ENCODE measurements around the gene PRKAG2.

Gene PRKAG2

DNA sequence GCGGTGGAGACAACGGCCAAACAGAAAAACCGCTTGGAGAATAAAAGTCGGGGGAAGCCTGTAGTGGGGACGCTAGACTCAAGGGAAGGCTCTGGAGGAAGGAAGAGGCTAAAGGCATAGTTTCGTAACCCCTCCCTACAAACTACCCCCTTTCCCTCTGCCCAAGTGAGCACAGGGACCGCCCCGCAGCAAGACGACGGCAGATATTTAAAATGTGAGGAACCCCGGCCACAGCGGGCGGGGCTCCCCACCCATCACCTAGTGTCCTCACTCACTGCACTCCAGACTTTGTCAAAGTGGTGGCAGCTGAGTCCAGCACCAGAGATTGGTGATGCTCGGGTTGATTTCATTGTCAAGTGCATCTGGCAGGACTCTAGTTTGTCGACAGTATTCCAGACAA is 69.1 kb downstream of the PRKAG2 start:
- no peak for TF ChIP-seq ZFX (IDR thresholded peaks at IDR 0.05; ENCODE audit: borderline replicate concordance)
- TF ChIP-seq, protein P1, sequence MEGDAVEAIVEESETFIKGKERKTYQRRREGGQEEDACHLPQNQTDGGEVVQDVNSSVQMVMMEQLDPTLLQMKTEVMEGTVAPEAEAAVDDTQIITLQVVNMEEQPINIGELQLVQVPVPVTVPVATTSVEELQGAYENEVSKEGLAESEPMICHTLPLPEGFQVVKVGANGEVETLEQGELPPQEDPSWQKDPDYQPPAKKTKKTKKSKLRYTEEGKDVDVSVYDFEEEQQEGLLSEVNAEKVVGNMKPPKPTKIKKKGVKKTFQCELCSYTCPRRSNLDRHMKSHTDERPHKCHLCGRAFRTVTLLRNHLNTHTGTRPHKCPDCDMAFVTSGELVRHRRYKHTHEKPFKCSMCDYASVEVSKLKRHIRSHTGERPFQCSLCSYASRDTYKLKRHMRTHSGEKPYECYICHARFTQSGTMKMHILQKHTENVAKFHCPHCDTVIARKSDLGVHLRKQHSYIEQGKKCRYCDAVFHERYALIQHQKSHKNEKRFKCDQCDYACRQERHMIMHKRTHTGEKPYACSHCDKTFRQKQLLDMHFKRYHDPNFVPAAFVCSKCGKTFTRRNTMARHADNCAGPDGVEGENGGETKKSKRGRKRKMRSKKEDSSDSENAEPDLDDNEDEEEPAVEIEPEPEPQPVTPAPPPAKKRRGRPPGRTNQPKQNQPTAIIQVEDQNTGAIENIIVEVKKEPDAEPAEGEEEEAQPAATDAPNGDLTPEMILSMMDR (IDR thresholded peaks at IDR 0.05) = no peak
- no peak overlapping the region for H3K27ac ChIP-seq

DNA sequence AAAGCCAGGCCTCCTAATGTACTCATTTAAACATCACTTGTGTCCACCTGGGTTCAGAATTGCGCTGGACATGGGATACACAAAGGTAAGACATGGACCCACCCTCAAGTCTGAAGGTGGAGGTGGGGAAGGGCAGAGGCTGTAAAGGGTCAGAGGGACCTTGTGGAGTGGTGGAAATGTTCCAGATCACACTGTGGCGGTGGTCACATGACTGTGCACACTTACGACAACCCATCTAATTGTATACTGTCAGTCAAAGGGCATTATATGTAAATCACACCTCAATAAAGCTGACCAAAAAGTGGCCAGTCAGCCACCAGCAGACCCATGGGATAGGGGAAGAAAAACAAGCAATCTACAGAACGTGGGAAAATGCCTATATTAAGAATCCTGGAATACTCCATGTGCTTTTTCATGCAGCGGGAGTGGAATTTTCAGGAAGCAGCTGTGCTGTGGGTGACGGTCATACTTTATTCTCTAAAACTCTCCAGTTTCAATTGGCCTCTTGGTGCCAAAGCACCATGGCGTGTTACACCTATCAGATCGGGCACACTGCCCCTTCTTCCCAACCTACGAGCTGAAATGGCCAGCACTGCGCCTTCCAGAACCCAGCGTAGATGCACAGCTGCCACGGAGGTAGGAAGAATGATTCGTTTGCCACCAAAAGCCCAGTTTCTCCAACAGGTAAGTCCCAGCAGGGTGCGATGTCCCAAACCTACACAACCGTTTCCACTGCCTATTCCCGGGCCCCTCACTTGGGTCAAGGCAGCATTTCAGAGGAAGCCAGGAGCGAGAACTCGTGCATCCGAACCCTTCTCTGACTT is 69.8 kb downstream of the PRKAG2 start:
- TF ChIP-seq, protein P1 (IDR thresholded peaks at IDR 0.05) = no peak
- no peak for TF ChIP-seq ZFX (IDR thresholded peaks at IDR 0.05; ENCODE audit: borderline replicate concordance)
- no peak overlapping the region for H3K27ac ChIP-seq

DNA sequence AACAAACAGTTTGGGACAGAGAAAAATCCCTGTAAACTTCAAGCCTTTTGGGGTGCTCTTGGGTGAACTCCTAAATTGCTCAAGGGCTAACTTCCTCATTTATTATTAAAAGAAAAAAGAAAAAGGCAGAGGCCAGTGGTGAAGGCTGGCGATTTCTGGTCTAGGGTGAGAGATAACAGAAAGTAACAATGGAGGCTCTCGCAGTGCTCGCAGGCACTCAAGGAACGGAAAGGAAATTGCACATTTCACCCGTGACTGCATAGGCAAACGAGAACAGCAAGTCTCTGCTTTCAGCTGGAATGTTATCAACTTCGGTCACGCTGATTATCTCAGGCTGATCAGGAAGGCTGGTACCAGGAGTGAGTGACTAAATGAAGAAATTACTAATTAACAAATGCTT is 70.7 kb downstream of the PRKAG2 start:
- H3K27ac ChIP-seq = no peak overlapping the region
- TF ChIP-seq, protein P1 (IDR thresholded peaks at IDR 0.05) = no peak
- TF ChIP-seq ZFX (IDR thresholded peaks at IDR 0.05; ENCODE audit: borderline replicate concordance) = no peak

DNA sequence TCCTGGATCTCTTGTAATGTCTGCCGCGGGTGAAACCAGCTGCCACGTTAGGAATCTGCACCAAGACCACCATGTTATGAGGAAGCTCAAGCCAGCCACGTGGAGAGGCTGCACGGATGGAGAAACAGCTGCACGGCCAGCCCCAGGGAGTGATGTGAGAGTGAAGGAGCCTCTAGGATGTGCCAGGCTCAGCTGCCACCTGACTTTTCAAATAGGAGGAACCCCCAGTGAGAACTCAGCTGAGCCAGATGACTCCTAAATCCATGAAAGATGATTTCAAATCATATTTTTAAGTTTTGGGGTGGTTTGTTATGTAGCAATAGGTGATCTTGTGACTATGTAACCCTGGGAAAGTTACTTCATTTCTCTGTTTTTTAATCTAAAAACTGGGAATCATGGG is 71.7 kb downstream of the PRKAG2 start:
- no peak overlapping the region for H3K27ac ChIP-seq
- TF ChIP-seq, protein P1 (IDR thresholded peaks at IDR 0.05) = no peak
- no peak for TF ChIP-seq ZFX (IDR thresholded peaks at IDR 0.05; ENCODE audit: borderline replicate concordance)

DNA sequence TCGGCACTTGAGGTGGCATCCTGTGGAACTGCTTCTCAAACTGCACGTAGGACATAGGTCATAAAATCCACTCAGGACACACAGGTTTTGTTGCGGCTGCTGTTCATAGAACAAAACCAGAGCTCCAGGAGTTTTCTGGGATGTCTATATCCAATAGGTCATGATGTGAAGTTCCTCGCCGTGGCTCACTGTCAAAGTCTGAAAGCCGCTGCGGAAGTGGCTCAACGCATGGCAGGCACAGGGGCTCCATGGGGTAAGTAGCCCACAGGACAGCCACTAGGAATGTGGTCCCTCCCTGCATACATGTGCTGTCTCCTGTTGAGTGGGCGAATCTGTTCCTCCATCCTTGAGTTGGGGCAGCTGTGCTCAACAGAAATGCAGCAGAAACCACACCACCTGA is 72.2 kb downstream of the PRKAG2 start:
- no peak for TF ChIP-seq ZFX (IDR thresholded peaks at IDR 0.05; ENCODE audit: borderline replicate concordance)
- TF ChIP-seq, protein P1 (IDR thresholded peaks at IDR 0.05) = no peak
- H3K27ac ChIP-seq = no peak overlapping the region

- no peak overlapping the region for H3K27ac ChIP-seq
- no peak for TF ChIP-seq ZFX (IDR thresholded peaks at IDR 0.05; ENCODE audit: borderline replicate concordance)
- TF ChIP-seq, protein P1 (IDR thresholded peaks at IDR 0.05) = no peak
These were observed 73.1 kb downstream of the PRKAG2 start for GRCh38 chr7:151803841-151804240.

GRCh38 chr7:151802469-151802846 is 74.5 kb downstream of the PRKAG2 start:
- H3K27ac ChIP-seq = no peak overlapping the region
- no peak for TF ChIP-seq ZFX (IDR thresholded peaks at IDR 0.05; ENCODE audit: borderline replicate concordance)
- TF ChIP-seq, protein P1 (IDR thresholded peaks at IDR 0.05) = no peak
